ENCODE data around the gene KLHL40. TPM values are rescaled to one million over a fixed set of nuclear protein-coding genes. Genes with fewer than 3 reads are reported as not detected.
A peak's percentile ranks its signal among the peaks of the same experiment; 100 is the strongest.

Gene KLHL40
- total and polyA plus RNA-seq, 2 experiments from 2014 or later = not detected

DNA sequence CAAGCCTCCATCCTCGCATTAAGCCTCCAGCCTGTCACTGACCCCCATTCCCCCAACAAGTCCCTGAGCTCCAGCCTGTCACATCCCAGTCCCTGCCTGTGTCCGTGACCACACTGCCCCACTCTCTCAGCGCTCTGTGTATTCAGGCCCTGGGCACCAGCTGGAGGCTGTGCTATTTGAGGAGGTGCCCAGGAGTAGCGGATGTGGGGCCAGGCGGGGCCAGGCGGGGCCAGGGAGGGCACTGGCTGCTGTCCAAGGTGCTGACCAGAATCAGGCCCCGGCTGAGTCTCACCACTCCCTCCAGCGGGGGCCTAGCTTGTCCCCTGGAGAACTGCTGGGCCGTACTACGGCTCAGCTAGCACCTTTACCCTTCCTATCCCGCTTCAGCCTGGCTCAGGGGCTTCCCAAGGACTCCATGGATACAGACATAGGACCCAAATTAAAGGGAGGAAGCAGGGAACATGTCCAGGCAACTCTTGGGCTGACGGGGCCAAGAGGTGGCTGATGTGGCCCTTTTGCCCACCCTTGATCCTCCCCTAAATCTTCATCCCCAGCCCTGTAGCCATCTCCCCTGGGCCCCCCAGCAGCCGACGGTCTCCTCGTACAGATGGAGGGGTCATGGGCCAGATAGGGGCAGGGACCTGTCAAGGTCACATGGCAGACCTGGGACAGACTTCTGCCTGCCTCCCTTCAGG, 16.2 kb downstream of the KLHL40 start:
- Histone ChIP-seq H3K4me3 (no peak overlapping the region), H3K36me3 (replicated peaks; ENCODE audit: insufficient read depth, low read depth) (no peaks in the 10 kb centered on the region), H3K9me2 (replicated peaks; ENCODE audit: insufficient read depth) (no peaks in the 10 kb centered on the region), H3K4me2 (no peak overlapping the region), H3K27ac (no peak overlapping the region), H3K27me3 (no peaks in the 10 kb centered on the region), H3K4me1 (ENCODE audit: insufficient read depth) (no peaks in the 10 kb centered on the region), H2AFZ (no peak overlapping the region), H3K79me2 (no peaks in the 10 kb centered on the region), H3K9me3 (ENCODE audit: low read depth) (no peaks in the 10 kb centered on the region), H4K20me1 (ENCODE audit: insufficient read depth, poor library complexity, severe bottlenecking) (no peaks in the 10 kb centered on the region)
- peak; percentile 76 for DNase-seq (ENCODE audit: low spot score)
- TF ChIP-seq EZH2 (IDR thresholded peaks at IDR 0.05; ENCODE audit: borderline replicate concordance) = no peak
- no peak for TF ChIP-seq EZH2phosphoT487 (IDR thresholded peaks at IDR 0.05; ENCODE audit: low read depth, severe bottlenecking, unreplicated experiment)
- TF ChIP-seq, protein P1, sequence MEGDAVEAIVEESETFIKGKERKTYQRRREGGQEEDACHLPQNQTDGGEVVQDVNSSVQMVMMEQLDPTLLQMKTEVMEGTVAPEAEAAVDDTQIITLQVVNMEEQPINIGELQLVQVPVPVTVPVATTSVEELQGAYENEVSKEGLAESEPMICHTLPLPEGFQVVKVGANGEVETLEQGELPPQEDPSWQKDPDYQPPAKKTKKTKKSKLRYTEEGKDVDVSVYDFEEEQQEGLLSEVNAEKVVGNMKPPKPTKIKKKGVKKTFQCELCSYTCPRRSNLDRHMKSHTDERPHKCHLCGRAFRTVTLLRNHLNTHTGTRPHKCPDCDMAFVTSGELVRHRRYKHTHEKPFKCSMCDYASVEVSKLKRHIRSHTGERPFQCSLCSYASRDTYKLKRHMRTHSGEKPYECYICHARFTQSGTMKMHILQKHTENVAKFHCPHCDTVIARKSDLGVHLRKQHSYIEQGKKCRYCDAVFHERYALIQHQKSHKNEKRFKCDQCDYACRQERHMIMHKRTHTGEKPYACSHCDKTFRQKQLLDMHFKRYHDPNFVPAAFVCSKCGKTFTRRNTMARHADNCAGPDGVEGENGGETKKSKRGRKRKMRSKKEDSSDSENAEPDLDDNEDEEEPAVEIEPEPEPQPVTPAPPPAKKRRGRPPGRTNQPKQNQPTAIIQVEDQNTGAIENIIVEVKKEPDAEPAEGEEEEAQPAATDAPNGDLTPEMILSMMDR (IDR thresholded peaks at IDR 0.05; ENCODE audit: poor library complexity) = no peak
- WGBS (ENCODE audit: low lambda C conversion rate, missing lambda C conversion rate) = 43% methylated on average over 14 of the region's 15 CpGs

DNA sequence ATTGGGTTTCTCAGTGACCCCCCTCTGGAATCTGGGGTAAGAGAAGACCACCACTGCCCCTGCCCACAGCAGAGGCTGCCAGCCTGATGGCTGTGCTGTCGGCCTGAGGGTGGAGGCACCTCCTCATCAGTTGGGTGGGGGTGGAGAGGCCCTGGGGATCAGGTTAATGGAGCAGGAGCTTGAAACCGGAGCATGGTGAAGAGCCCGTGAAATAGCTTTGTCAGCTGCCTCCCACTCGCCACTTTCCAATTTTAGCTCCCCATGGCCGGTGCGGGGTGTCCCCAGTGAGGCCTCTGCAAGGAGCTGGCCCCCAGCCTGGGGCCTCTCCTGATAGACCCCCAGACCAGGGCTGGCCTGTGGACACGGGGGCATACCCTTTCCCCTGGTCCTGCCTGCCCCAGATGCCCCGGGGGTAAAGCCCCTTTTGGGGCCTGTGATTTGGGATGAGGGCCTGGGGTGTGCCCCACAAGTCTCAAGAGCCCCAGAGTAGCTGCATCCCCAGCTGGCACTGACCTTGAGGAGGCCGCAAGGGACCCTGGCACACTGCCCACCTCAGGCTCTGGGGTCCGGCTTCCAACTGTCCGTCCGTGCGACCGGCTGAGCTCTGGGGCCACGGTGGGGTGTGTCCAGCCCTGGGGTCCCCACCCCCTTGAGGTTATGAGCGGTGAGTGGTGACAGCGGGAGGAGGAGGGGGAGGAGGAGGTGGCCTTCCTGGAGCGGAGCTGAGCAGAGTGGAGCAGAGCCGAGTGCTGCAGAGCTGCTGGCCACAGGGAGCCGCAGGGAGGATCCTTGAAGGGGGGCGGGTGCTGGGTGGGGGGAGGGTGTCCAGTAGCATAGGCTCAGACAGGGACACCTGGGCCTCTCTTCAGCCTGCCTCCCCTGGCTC, 17.0 kb downstream of the KLHL40 start, which contains the start of gene HHATL:
Gene HHATL, minus strand, starts transcription at position 733 of the 886 bp plus-strand sequence. CDS start 1,972 bp downstream, outside the sequence.
- no peak within 1 kb of the TSS for H2AFZ ChIP-seq
- no peaks in the 10 kb centered on the region for H3K9me3 ChIP-seq (ENCODE audit: low read depth)
- H3K4me2 ChIP-seq = no peak within 1 kb of the TSS
- TF ChIP-seq EZH2 (IDR thresholded peaks at IDR 0.05; ENCODE audit: borderline replicate concordance) = no peak
- TF ChIP-seq, protein P1 (IDR thresholded peaks at IDR 0.05; ENCODE audit: poor library complexity) = no peak
- no peak for TF ChIP-seq EZH2phosphoT487 (IDR thresholded peaks at IDR 0.05; ENCODE audit: low read depth, severe bottlenecking, unreplicated experiment)
- H3K79me2 ChIP-seq = no peaks in the 10 kb centered on the region
- no peak within 1 kb of the TSS for H3K4me3 ChIP-seq
- H3K9me2 ChIP-seq (replicated peaks; ENCODE audit: insufficient read depth) = no peaks in the 10 kb centered on the region
- H3K27me3 ChIP-seq = no peaks in the 10 kb centered on the region
- no peak for DNase-seq (ENCODE audit: low spot score)
- 87% methylated on average over 15 of the region's 21 CpGs for WGBS (ENCODE audit: low lambda C conversion rate, missing lambda C conversion rate)
- H3K4me1 ChIP-seq (ENCODE audit: insufficient read depth) = no peaks in the 10 kb centered on the region
- H3K27ac ChIP-seq = no peak within 1 kb of the TSS
- H3K36me3 ChIP-seq (replicated peaks; ENCODE audit: insufficient read depth, low read depth) = no peaks in the 10 kb centered on the region
- no peaks in the 10 kb centered on the region for H4K20me1 ChIP-seq (ENCODE audit: insufficient read depth, poor library complexity, severe bottlenecking)

DNA sequence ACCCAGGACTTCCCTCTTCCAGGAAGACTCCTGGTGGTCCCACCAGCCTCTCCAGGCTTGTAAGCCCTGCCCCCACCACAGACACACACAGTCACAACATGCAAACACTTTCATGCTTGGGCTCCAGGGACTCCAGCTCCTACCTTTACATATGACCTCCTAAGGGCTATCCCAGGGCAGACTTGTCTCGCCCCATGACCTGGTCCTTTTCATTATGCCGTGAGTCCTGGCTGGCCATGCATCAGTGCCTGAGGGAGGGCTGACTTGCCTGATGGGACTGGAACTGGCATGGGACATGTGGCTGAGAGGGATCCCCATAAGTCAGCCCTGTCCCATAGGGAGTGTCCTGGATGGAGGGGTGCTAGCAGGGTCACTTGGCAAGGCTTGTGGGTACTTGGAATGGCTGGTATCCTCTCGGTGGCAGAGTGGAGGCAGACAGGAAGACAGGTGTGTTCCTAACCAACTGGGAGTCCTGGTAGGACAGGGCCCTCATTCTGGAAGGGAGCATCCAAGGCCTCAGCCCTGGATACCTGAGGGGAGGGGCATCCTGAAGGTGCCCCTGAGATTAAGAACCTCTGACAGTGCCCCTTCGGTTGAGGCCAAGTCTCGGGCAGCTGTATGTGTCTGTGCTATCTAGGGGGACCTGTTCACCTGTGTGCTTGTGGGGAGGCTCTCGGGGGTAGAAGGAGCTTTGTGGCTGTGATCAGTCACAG, 17.8 kb downstream of the KLHL40 start:
- Histone ChIP-seq H3K4me1 (ENCODE audit: insufficient read depth) (no peaks in the 10 kb centered on the region), H3K27me3 (no peaks in the 10 kb centered on the region), H4K20me1 (ENCODE audit: insufficient read depth, poor library complexity, severe bottlenecking) (no peaks in the 10 kb centered on the region), H2AFZ (no peak overlapping the region), H3K36me3 (replicated peaks; ENCODE audit: insufficient read depth, low read depth) (no peaks in the 10 kb centered on the region), H3K4me3 (no peak overlapping the region), H3K27ac (no peak overlapping the region), H3K79me2 (no peaks in the 10 kb centered on the region), H3K4me2 (no peak overlapping the region), H3K9me3 (ENCODE audit: low read depth) (no peaks in the 10 kb centered on the region), H3K9me2 (replicated peaks; ENCODE audit: insufficient read depth) (no peaks in the 10 kb centered on the region)
- TF ChIP-seq, protein P1 (IDR thresholded peaks at IDR 0.05; ENCODE audit: poor library complexity) = no peak
- TF ChIP-seq EZH2 (IDR thresholded peaks at IDR 0.05; ENCODE audit: borderline replicate concordance) (no peak), EZH2phosphoT487 (IDR thresholded peaks at IDR 0.05; ENCODE audit: low read depth, severe bottlenecking, unreplicated experiment) (no peak)
- WGBS (ENCODE audit: low lambda C conversion rate, missing lambda C conversion rate) = 80% methylated on average over 6 of the region's 6 CpGs
- no peak for DNase-seq (ENCODE audit: low spot score)
